Keratinocyte (primary cell): Measurements from ENCODE around the gene PLA2G15. TPM values are rescaled to one million over a fixed set of nuclear protein-coding genes. Genes with fewer than 3 reads are reported as not detected.

ENCODE experiments used
- DNase-seq: peaks from one replicate; pipeline ENCODE4 v3.0.0-alpha.2; 2011; ENCODE audit warnings: low read depth, missing footprints, low spot score
- FAIRE-seq: peaks from 2 replicates; lab custom pipeline; 2011; peaks lifted over from hg19 to GRCh38; lab: Jason Lieb, UNC
- H2AFZ ChIP-seq: 2 replicates; pipeline ENCODE4 v1.6.0; 2012; ENCODE audit warnings: low read length, control low read depth, inconsistent platforms; ENCODE audit not compliant: control insufficient read depth
- H3K27ac ChIP-seq: 2 replicates; pipeline ENCODE4 v1.5.1; 2011; ENCODE audit warnings: low read length; ENCODE audit not compliant: control insufficient read depth, insufficient read depth
- H3K27me3 ChIP-seq: 3 replicates; pipeline ENCODE4 v1.6.0; 2011; ENCODE audit warnings: low read length; ENCODE audit not compliant: control insufficient read depth, insufficient read depth; ENCODE audit errors: extremely low read depth
- H3K36me3 ChIP-seq, 2 experiments: 2 replicates in 1 of 2; 3 replicates in 1 of 2; pipeline ENCODE4 v1.5.1; 2011; ENCODE audit warnings: low read length in 2 of 2, mild to moderate bottlenecking in 1 of 2; ENCODE audit not compliant: control insufficient read depth in 2 of 2, insufficient read depth in 2 of 2; ENCODE audit errors: extremely low read depth in 1 of 2
- H3K4me1 ChIP-seq: 3 replicates; pipeline ENCODE4 v1.5.1; 2011; ENCODE audit warnings: low read length; ENCODE audit not compliant: control insufficient read depth, insufficient read depth; ENCODE audit errors: extremely low read depth
- H3K4me2 ChIP-seq: 3 replicates; pipeline ENCODE4 v1.6.0; 2011; ENCODE audit warnings: low read depth, low read length; ENCODE audit not compliant: control insufficient read depth, insufficient read depth; ENCODE audit errors: extremely low read depth
- H3K4me3 ChIP-seq, 3 experiments: fragments of 200-600 bp in 1 of 3; sonication (generic) in 1 of 3; 2 replicates in 2 of 3; 3 replicates in 1 of 3; pipeline ENCODE4 v1.5.1; 2011 to 2016; ENCODE audit warnings: low read length in 3 of 3, mild to moderate bottlenecking in 3 of 3, control low read depth in 2 of 3, inconsistent platforms in 1 of 3, low read depth in 1 of 3, mixed read lengths in 1 of 3, mixed run types in 1 of 3, moderate library complexity in 1 of 3; ENCODE audit not compliant: control insufficient read depth in 2 of 3, insufficient read depth in 2 of 3; ENCODE audit errors: extremely low read depth in 1 of 3
- H3K79me2 ChIP-seq: 2 replicates; pipeline ENCODE4 v1.6.0; 2012; ENCODE audit warnings: low read length; ENCODE audit not compliant: control insufficient read depth, insufficient read depth
- H3K9ac ChIP-seq: 3 replicates; pipeline ENCODE4 v1.6.0; 2011; ENCODE audit warnings: low read length; ENCODE audit not compliant: control insufficient read depth, insufficient read depth; ENCODE audit errors: extremely low read depth
- H3K9me1 ChIP-seq: 3 replicates; pipeline ENCODE4 v1.6.0; 2011; ENCODE audit warnings: low read length; ENCODE audit not compliant: control insufficient read depth, insufficient read depth; ENCODE audit errors: extremely low read depth
- H3K9me3 ChIP-seq: 2 replicates; pipeline ENCODE4 v1.5.1; 2012; ENCODE audit warnings: low read depth, low read length; ENCODE audit not compliant: control insufficient read depth
- H4K20me1 ChIP-seq: 3 replicates; pipeline ENCODE4 v1.6.0; 2011; ENCODE audit warnings: low read length; ENCODE audit not compliant: control insufficient read depth, insufficient read depth; ENCODE audit errors: extremely low read depth
- EZH2 ChIP-seq: IDR thresholded peaks from one replicate; pipeline ENCODE4 v1.6.1; 2012; ENCODE audit warnings: inconsistent platforms, mild to moderate bottlenecking, low read length, moderate library complexity
- dilution Hi-C: fragments of 300-500 bp; cut with MboI; formaldehyde crosslinking; loops from one replicate; pipeline ENCODE4 v1.7.0; 2020; ENCODE audit warnings: low sequenced_read_pairs; ENCODE audit not compliant: extremely low pct_ligation_motif_present
- polyA plus RNA-seq, 5 experiments: library from polyadenylated mRNA; depleted of rRNA in 3 of 5; stranded (reverse) in 3 of 5; stranded (forward) in 1 of 5; unstranded in 1 of 5; fragments of >200 nt; gene quantifications; 1 replicate in 1 of 5; 2 replicates in 3 of 5; 3 replicates in 1 of 5; pipeline versions ENCODE4 v1.2.1 to v1.2.3, GENCODE V29; 2011 to 2012; ENCODE audit warnings: missing spikeins in 2 of 5, low read depth in 1 of 5, low replicate concordance in 1 of 5
- TF ChIP-seq, protein P1 (sequence below), 3 experiments: IDR thresholded peaks in 1 of 3; conservative IDR thresholded peaks in 1 of 3; optimal IDR thresholded peaks in 1 of 3; 2 replicates in 2 of 3; 3 replicates in 1 of 3; pipeline versions ENCODE3 to v1.5.1; 2011; ENCODE audit warnings: low read length in 3 of 3, mild to moderate bottlenecking in 3 of 3, moderate library complexity in 2 of 3, control low read depth in 1 of 3, inconsistent platforms in 1 of 3; ENCODE audit not compliant: insufficient read depth in 2 of 3; ENCODE audit errors: extremely low read depth in 1 of 3

Gene PLA2G15
- polyA plus RNA-seq, 1 donor (not counting 4 experiments of a cell fraction or from before 2014, with no cell fraction given) = 9.2 TPM

DNA sequence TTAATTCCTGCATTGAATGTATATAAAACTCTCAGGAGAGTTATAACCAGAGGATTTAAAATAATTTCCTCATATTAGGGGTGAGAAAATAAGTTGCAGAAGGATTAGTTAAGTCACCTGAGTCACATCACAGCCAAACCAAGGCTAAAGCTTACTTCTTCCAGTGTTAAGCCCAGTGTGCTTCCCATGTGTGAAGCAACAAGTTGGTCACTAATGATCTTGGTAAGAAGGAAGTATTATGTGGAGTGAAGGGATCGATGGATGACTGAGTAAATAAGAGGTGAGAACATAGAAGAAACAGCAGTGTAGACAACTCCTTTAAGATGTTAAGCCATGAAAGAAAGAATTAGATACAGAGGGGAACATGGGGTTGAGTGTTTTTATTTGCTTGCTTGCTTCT lies 29.9 kb upstream of the PLA2G15 start:
- dilution Hi-C loops = no loop called here
- Histone ChIP-seq H4K20me1 (no peaks in the 10 kb centered on the region), H3K9ac (no peak overlapping the region), H2AFZ (no peak overlapping the region), H3K9me1 (no peaks in the 10 kb centered on the region), H3K79me2 (no peaks in the 10 kb centered on the region), H3K27me3 (no peaks in the 10 kb centered on the region), H3K4me1 (no peaks in the 10 kb centered on the region), H3K4me2 (no peak overlapping the region), H3K27ac (no peak overlapping the region), H3K36me3 (no peaks in the 10 kb centered on the region), H3K4me3 (no peak overlapping the region), H3K9me3 (no peaks in the 10 kb centered on the region)
- no peak for DNase-seq
- FAIRE-seq = no peak
- TF ChIP-seq EZH2 = no peak
- TF ChIP-seq, protein P1, sequence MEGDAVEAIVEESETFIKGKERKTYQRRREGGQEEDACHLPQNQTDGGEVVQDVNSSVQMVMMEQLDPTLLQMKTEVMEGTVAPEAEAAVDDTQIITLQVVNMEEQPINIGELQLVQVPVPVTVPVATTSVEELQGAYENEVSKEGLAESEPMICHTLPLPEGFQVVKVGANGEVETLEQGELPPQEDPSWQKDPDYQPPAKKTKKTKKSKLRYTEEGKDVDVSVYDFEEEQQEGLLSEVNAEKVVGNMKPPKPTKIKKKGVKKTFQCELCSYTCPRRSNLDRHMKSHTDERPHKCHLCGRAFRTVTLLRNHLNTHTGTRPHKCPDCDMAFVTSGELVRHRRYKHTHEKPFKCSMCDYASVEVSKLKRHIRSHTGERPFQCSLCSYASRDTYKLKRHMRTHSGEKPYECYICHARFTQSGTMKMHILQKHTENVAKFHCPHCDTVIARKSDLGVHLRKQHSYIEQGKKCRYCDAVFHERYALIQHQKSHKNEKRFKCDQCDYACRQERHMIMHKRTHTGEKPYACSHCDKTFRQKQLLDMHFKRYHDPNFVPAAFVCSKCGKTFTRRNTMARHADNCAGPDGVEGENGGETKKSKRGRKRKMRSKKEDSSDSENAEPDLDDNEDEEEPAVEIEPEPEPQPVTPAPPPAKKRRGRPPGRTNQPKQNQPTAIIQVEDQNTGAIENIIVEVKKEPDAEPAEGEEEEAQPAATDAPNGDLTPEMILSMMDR (optimal IDR thresholded peaks at IDR 0.05 in 1 of 3, IDR thresholded peaks at IDR 0.05 in 1 of 3, conservative IDR thresholded peaks at IDR 0.05 in 1 of 3; ENCODE audit: extremely low read depth in 1 of 3, insufficient read depth in 2 of 3, low read length in 3 of 3) = no peak

DNA sequence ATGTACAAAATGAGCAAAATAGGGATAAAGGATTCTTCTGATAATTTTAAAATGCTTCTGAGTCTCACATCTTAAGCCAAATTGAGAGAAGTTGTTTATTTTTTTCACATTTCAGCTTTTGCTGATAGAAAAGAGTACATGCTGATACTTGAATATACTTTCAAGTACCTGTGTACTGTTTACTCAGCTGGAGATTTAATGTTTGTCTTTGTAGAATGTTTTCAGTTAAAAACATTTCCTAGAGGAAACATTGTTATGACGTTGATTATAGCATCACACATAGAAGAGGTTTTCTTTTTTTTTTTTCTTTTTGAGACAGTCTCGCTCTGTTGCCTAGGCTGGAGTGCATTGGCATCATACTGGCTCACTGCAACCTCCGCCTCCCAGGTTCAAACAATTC lies 28.9 kb upstream of the PLA2G15 start:
- Histone ChIP-seq H3K4me2 (no peak overlapping the region), H3K36me3 (no peaks in the 10 kb centered on the region), H2AFZ (no peak overlapping the region), H3K27me3 (no peaks in the 10 kb centered on the region), H3K79me2 (no peaks in the 10 kb centered on the region), H3K9ac (no peak overlapping the region), H3K9me3 (no peaks in the 10 kb centered on the region), H4K20me1 (no peaks in the 10 kb centered on the region), H3K27ac (no peak overlapping the region), H3K4me3 (no peak overlapping the region), H3K9me1 (no peaks in the 10 kb centered on the region), H3K4me1 (no peaks in the 10 kb centered on the region)
- FAIRE-seq = no peak
- TF ChIP-seq, protein P1 (optimal IDR thresholded peaks at IDR 0.05 in 1 of 3, IDR thresholded peaks at IDR 0.05 in 1 of 3, conservative IDR thresholded peaks at IDR 0.05 in 1 of 3; ENCODE audit: extremely low read depth in 1 of 3, insufficient read depth in 2 of 3, low read length in 3 of 3) = no peak
- no peak for TF ChIP-seq EZH2
- dilution Hi-C loops = no loop called here
- no peak for DNase-seq
